ENCODE data around the gene ESR2. TPM values are rescaled to one million over a fixed set of nuclear protein-coding genes. Genes with fewer than 3 reads are reported as not detected.

Gene ESR2
- polyA plus RNA-seq, 1 experiment: not detected

DNA sequence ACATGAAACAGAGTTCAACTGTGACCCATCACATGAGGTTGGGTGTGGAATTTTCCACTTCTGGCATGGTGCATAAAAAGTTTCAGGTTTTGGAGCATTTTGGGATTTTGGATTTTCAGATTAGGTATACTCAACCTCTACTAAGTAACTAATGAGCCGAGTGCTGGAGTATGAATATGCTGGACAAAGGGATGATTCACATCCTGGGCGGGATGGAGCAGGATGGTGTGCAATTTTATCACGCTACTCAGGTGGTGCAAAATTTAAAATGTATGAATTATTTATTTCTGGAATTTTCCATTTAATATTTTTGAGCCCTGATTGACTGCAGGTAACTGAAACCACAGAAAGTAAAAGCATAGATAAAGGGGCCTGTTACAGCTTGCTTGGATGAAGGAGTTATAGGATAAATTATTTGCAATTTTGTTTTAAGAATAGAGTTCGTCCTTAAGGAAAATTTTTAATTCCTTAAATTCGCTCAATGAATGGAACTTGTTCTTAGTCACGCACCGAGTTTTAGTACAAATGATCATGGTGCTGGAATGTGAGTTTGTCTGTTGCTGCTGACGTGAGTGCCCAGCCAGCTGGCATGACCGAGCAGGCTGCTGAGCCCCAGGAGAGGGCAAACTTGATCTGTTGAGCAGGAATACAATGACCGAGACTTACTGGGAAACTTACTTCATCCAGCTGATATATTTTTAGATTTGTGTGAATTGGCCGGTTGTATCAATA lies 176.3 kb downstream of the ESR2 start:
- CTCF ChIA-PET: no interaction called here
- no peaks in the 10 kb centered on the region for H3K27me3 ChIP-seq (ENCODE audit: control insufficient read depth, insufficient read depth, low read length)
- TF ChIP-seq CTCF (IDR thresholded peaks at IDR 0.05; ENCODE audit: insufficient read depth, low read depth, low read length): no peak
- POLR2A ChIA-PET: no interaction called here
- no peak for DNase-seq (ENCODE audit: low read depth)
- no peaks in the 10 kb centered on the region for H3K36me3 ChIP-seq (ENCODE audit: control insufficient read depth, insufficient read depth, low read length)
- no peak overlapping the region for H3K4me3 ChIP-seq (ENCODE audit: low read depth, low read length)

DNA sequence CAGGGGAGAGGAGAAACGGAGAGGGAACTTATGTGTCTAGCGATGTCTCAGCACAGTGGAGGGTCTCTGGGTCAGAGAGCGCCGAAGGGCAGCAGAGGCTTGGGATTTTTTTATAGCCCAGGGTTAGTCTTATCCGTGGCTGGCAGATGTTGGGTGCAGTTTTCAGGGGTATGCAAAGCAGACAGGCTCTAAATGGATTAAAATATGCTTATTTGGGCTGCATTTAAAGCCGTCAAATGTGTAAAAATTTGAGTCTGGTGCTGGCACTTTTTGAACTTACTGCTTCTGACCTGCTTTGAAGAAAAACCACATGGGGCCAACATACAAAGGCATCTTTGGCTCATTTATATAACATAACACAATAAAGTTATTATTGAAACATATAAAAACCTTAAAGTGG lies 178.8 kb downstream of the ESR2 start:
- ChIA-PET POLR2A (no interaction called here), CTCF (interaction anchor here (1.2 kb wide), 1 partner anchor 8 kb away, joined by 3 read pairs; no protein-coding TSS in a partner anchor)
- Histone ChIP-seq H3K36me3 (ENCODE audit: control insufficient read depth, insufficient read depth, low read length) (no peaks in the 10 kb centered on the region), H3K27me3 (ENCODE audit: control insufficient read depth, insufficient read depth, low read length) (no peaks in the 10 kb centered on the region), H3K4me3 (ENCODE audit: low read depth, low read length) (no peak overlapping the region)
- no peak for DNase-seq (ENCODE audit: low read depth)
- TF ChIP-seq CTCF (IDR thresholded peaks at IDR 0.05; ENCODE audit: insufficient read depth, low read depth, low read length): no peak

DNA sequence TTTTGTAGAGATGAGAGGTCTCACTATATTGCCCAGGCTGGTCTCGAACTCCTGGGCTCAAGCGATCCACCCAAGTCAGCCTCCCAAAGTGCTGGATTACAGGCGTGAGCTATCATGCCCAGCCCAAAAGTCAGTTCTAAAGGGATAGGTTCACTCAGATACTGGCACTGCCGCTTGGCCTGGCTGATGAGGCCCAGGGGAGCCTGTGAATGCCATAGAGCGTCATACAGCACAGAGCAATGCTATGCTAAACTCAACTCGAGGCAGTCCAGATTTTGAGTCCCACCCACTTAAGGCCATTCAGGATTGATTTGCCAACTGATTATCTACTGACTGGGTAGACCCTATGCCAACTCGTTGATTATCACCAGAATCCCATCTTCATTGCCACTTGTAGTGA lies 179.4 kb downstream of the ESR2 start:
- TF ChIP-seq CTCF (IDR thresholded peaks at IDR 0.05; ENCODE audit: insufficient read depth, low read depth, low read length): no peak
- CTCF ChIA-PET: interaction anchor here (0.5 to 1.2 kb wide), 2 partner anchors 9 to 102 kb away, joined by 3 read pairs; no protein-coding TSS in a partner anchor

GRCh38 chr14:64114166-64114565 lies 180.0 kb downstream of the ESR2 start:
- H3K4me3 ChIP-seq (ENCODE audit: low read depth, low read length): no peak overlapping the region
- POLR2A ChIA-PET: no interaction called here

More for the DNA sequence above, 179.4 kb downstream of the ESR2 start:
- H3K36me3 ChIP-seq (ENCODE audit: control insufficient read depth, insufficient read depth, low read length): no peaks in the 10 kb centered on the region
- no peaks in the 10 kb centered on the region for H3K27me3 ChIP-seq (ENCODE audit: control insufficient read depth, insufficient read depth, low read length)
- no peak for DNase-seq (ENCODE audit: low read depth)
- H3K4me3 ChIP-seq (ENCODE audit: low read depth, low read length): no peak overlapping the region
- POLR2A ChIA-PET: no interaction called here

More at GRCh38 chr14:64114166-64114565, 180.0 kb downstream of the ESR2 start:
- H3K27me3 ChIP-seq (ENCODE audit: control insufficient read depth, insufficient read depth, low read length): no peaks in the 10 kb centered on the region
- no peaks in the 10 kb centered on the region for H3K36me3 ChIP-seq (ENCODE audit: control insufficient read depth, insufficient read depth, low read length)
- no peak for DNase-seq (ENCODE audit: low read depth)
- CTCF ChIA-PET: interaction anchor here (0.5 to 1.2 kb wide), 2 partner anchors 9 to 101 kb away, joined by 3 read pairs; no protein-coding TSS in a partner anchor
- no peak for TF ChIP-seq CTCF (IDR thresholded peaks at IDR 0.05; ENCODE audit: insufficient read depth, low read depth, low read length)
